NCI-H460 (cell line): ENCODE data around the gene IRF1. TPM values are rescaled to one million over a fixed set of nuclear protein-coding genes. Genes with fewer than 3 reads are reported as not detected.

ENCODE experiments used
- DNase-seq: peaks from one replicate; pipeline ENCODE4 v3.0.0-alpha.2; 2016; ENCODE audit warnings: low read depth; ENCODE audit errors: extremely low read depth
- total RNA-seq: library from RNA; depleted of rRNA; stranded (reverse); fragments of >200 nt; shearing (Covaris generic); gene quantifications from 2 replicates; pipeline ENCODE4 v1.2.3, GENCODE V29; 2014

IRF1 gene
- total RNA-seq, 1 experiment from 2014 or later = 11.7 TPM

DNA sequence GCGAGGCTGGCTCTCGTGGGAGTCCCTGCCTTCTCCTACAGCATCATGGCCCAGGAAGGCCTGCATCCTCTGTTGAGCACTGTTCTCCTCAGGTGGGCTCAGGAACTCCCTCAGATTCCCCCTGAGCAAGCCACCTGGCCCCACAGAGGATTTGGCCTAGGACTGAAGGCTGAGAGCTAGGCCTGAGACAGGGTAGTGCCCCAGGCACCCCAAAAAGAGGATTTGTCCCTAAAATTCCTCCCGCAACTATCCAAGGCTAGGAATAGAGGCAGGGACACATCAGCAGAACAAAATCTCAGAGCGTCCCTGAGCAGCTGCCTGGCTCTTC, 11.0 kb upstream of the IRF1 start:
- no peak for DNase-seq

- DNase-seq = peak; percentile 67
These were observed 10.5 kb upstream of the IRF1 start for GRCh38 chr5:132500931-132501628.

DNA sequence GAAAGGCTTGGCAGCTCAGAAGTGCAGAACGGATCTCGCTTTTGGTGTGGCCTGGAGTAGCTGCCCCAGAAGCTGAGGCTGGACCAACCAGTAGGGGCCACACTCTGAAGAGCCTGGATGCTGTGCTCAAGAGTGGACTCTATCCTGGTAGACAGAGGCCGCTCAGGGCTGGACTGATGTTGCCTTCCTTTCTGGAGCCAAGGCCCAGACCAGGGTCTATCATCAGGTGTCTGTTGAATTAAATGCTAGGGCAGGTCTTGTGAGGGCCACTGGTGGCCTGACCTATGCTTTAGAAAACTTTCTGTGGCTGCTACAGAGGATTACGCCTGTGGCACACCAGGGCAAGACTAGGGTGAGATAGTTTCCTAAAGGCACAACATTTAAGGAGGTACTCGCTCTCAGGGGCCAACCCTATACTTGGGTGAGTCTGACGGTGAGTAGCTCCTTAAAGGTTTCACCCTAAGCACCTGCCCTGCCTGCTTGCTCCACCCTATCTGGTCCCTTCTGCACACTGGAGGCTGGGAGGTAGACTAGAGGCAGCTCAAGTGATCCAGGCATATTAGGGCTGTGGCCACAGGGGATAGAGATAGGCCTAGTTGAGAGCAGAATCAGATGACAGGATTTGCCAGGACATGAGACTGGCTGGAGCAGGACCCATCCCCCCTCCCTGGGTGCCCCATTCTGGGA, 9.8 kb upstream of the IRF1 start:
- DNase-seq = no peak

DNA sequence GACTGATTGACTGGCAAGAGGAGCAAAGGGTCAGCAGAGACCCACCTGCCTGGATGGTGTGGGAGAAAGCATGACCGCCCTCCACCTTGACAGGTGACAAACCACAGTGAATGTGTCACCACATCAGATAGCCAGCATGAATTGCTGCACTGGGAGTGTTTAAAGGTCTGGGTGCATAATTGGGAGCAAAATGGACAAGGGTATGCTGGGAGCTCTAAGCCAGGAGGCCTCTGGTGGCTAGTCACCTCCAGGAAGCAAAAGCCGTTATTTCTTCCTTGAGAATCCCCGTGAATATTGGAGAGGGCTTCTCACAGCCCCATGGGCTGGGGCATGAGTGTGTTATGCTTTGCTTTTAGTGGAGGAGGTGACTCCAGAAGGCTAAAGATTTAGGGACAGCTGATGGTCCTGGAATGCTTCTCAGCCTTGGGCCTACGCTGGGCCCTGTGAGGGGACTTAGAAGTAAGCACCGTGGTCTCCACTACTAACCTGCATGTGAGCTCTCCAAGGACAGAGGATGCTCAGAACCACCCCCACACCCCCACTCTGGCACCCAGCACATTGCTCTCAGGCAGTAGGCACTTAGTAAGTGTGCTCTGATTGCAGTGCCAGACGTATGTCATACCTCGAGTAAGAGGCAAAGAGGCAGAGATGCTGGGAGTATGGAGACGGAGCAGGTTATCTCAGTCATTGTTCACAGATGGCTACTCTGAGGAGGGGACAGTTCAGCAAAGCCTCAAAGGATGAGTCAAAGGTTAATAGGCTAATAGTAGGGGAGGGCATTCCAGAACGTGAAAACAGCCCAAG, 9.1 kb upstream of the IRF1 start:
- no peak for DNase-seq

DNA sequence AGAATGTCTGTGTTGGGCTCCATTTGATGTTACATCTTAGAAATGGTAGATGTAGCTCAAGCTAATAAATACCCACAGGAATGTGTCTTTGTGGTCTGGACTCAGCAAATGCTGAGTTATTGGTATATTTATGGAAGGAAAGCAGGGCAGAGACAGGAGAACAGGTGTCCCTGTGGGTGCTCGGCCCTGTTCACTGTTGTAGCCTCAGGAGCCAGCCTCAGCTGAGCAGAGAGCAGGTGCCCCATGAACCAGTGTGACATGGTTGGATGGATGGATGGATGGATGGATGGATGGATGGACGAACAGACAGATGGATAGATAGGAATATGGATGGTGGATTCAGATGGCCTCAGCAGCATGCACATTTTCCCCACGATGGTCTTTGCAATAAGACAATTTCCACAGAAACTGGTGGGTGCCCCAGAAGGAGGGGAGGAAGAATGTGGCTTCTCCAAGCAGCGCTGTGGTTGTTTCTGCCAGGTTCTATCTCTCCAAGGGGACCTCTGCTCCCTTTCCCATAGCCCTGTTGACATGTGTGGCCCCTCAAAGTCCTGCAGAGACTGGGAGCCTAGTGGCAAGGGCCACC, 8.2 kb upstream of the IRF1 start:
- no peak for DNase-seq

DNA sequence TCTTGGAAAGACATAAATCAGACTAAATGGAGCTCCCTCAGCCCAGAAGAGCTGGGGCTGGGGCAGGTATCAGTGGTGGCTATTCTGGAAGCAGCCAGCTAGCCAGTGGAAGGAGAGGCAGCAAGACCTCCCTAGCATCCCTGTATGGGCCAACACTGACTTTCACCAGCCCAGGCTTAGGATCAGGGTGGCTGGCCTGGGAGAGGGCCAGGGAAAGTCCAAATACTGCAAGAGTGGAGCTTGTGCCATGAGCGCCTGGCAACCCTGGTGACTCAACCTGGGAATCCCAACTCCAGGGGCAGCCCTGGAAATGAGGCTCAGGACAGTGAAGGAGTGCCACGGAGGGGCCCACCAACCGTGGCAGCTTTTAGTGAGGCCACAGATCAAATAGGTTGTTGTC, 7.6 kb upstream of the IRF1 start:
- no peak for DNase-seq

DNA sequence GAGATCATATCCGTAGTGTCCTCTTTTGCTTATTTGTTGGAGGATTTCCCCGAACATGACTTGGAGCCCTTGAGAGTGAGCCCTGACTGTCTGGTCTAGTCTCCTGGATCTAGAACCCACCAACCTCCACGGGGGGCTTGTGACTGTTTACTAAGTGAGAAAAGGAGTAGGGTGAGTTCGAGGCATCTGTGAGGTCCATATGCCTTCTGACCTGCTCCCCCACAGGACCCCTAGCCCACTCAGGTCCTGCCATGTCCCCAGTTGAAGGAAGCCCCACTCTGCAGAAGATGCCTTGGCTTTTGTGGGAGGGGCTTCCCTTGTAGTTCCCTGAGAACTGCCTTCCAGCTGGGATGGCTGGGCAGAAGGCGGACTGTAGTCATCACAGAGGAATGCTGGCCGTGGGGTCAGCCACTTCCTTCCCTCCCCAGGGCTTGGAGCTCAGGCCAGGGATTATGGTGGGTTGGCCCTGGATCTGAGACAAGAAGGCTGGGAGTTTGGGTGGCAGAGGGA, 7.0 kb upstream of the IRF1 start:
- no peak for DNase-seq

DNA sequence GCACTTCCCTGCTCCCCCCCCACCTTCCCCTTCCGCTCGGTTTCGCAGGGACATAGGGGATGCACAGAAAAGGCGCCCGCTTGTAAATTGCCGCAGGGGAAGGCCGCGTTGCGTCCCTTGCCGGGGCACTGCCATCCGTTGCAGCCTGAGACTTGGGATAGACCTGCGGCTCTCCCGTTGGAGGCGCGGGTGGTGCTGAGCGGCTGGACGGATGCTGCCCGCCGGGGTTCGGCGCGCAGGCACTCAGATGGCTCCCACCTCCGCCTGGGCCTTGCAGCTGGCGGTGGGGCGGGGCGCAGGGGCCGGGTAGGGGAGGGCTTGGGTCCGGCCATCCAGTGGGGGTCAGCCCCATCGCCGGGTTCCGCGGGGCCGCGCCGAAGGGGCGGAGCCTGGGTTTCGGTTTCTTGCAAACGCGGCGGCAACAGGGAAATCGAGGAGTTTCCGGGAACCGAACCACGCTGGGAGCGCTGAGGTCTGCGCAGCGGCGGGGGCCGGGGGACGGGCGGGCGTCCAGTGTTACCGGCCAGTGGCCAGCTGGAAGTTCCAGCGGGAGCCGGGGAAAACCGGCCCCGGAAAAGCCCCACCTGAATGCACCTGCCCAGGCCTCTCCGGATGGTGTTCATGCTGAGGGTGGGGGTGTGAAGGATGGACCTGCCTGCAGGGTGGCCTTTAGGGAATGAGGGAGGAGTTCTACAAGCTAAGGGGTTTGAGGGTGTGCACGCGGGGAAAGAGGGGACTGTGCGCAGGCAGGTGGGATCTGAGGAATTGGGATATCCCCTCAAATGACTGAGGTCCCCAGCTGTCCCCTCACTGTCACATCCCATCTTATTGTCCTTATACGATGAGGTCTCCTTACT, 6.3 kb upstream of the IRF1 start:
- peak; percentile 58 for DNase-seq

GRCh38 chr5:132496191-132496630, 5.6 kb upstream of the IRF1 start:
- DNase-seq = peak; percentile 45

- DNase-seq = peak; percentile 72
These were observed 5.2 kb upstream of the IRF1 start for GRCh38 chr5:132495667-132496190.

DNA sequence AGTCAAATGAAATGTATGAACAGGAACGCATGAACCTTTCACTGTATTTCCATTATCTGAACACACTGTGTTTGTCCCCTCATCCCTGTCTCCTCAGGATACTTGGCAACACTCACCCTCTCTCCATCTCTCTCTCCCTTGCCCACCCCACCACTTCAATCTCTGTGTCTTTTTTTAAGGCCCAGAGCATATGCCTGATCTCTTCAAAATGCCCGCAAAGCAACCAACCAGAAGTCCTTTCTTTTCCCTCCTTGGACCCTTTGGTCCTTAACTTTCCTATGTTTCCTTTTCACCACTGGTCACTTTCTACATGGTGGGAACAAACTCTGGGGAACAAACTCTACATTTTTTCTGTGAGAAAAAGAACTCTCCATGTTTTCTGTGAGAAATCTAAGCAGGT, 3.2 kb upstream of the IRF1 start:
- no peak for DNase-seq

DNA sequence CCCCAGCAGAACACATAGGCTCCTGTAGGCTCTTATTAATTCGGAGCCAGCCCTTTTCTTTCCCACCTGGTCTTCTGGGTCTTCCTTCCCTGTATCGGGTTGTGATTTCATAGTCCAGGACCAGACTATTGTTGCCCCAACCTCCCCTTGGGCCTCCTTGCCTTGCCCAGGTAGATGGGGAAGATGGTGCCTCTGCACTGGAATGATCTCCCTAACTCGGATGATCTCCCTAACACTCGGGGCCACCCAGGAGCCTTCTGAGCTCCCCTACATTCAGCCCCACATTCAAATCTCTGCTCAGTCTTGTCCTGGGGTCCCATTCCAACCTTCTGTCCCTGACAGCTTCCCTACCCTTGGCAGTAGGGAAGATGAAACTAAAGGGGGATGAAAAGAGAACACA, 2.7 kb upstream of the IRF1 start:
- no peak for DNase-seq

DNA sequence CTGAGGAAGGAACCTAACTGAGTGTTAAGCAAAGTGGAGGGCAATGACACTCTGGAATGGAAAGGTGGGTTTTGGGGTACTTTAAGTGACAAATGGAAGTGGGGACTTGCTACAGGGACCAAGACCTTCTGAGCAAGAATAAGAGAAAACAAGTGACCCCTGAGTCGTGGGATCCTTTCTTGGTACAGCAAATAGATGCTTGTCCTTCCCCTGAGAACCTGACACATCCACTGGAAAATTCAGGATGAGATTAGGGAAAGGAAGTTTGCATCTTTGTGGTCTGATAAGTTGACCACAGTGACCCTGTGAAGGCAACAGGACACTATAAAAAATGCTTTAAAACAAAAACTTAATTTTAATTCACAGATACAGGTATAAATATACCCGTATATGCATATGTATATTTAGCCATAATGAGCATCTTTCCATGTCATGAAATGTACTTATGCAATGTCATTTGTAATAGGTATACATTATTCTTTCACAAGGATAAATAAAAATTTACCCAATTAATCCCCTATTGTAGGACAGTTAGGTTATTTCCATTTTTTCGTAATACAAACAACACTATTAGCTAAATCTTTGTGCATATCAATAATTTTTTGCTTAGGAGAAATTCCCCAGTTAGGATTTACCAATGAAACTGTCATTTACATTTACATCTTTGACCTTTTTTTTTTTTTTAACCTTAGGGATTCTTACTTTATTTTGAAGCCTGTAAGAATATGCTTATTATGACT, 2.0 kb upstream of the IRF1 start:
- DNase-seq = no peak

DNA sequence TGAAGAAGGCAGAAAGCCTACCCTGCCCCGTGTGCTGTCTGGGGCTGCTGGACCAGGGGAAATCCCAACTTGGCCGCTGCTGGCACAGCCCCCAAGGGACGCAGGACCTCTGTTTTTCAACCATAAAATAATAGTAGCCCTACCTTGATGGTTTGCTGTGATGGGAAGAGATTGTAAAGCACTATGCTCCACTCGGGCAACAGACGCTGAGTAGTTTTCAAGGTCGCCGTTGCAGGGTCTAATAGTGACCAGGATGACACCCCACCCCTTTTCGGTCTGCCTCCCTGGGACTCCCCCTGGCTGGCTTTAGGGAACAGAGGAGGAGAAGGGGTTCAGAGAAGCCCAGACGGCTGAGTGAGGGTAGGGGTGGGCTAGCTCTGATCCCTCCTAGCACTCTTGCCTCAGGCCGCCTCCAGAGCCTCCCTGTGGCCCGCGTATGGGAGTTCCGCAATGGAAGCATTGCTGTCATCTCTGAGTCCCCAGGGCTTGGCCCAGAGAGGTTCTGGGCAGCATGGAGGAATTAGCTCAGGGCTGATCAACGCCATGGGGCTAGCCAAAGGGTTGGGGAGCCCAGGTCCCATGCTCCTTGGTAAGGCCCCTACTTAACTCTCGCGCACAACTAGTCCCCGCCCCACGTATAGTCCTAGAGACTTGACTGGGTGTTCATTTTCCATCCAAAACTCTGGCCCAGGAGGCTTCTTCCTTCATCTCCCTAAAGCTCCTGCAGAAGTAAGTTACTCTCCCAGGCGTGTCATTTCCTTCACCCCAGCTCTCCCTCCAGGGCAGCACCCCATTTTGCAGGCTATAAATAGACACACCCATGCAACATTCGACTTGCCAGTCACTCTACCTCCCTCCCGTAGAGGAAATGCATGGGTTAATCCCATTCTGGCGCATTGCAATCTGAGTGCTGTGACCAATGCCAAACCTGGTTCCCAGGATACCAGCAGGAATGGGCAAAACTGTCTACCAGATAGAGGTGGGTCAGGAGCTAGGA, 1.1 kb upstream of the IRF1 start:
- DNase-seq = no peak

DNA sequence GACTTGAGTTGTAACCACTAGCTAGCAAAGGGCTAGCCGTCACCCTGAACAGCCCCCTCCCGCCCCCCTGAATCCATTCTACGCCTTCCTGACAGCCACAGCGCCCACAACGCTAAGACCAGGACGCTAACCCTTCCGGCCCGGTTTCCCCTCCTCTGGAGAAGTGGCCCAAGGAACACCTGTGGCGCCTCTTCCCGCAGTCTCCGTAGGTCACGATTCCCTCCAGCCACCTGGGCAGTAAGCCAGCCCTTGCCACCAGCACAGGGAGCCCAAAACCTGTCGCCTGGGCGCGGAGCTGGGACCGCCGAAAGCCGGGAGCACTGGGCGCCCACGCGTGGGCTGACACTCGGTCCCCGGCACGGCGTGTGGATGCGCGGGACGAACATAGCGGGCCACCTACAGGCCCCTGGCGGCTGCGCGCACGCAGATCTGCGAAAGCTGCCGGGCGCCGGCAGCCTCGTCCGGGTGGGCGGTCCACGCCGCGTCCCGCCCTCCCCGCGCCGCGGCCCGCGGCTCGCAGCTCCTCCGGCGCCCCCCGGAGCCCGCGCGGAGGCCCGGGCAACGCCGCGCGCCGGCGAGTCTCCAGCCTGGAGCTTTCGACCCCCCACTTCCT, 596 bp downstream of the IRF1 start:
- no peak for DNase-seq

- no peak for DNase-seq
These were observed 1.4 kb downstream of the IRF1 start for GRCh38 chr5:132489051-132489770.

DNA sequence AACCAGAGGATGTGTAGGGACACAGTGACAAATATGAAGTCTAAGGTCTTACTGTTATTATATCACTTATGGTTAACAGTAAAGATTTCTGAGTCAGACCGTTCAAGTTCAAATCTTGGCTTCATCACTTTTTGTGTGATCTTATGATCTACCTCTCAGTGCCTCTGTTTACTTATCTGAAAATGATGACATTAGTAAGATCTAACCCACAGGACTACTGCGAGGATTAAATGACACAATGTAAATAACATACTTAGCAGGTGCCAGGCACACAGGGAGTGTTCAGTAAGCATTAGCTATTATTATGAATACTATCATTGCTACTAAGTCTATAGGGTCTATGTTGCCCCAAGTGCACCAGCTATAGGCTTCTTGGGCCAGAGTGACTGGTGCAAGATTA, 2.0 kb downstream of the IRF1 start:
- DNase-seq = no peak
